UCSD-AML1 (cell line): ENCODE data around the gene IPO13.

ENCODE experiments used
- DNase-seq: peaks from one replicate; lab custom pipeline; 2025; ENCODE audit not compliant: unreplicated experiment; lab: John Stamatoyannopoulos, UW

IPO13 gene

GRCh38 chr1:44002606-44003157 lies 55.9 kb downstream of the IPO13 start:
- DNase-seq = no peak

DNA sequence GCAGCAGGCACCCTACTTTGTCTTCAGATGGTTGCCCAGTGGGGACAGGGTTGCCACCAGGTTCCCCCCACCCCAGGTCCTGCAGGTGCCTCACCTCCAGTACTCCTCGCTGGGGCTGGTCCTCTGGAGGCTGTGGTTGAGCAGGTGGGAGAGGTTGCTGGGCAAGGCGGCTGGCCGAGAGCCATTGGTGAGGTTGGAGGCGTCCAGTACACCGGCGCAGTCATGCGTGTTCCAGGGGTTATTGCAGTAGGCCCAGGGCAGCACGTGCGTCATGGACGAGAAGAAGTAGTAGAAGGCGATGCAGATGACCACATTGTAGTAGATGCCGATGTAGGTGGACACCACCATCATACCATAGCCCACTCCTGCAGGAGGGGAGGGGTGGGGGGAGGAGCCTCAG lies 61.5 kb downstream of the IPO13 start:
- no peak for DNase-seq

DNA sequence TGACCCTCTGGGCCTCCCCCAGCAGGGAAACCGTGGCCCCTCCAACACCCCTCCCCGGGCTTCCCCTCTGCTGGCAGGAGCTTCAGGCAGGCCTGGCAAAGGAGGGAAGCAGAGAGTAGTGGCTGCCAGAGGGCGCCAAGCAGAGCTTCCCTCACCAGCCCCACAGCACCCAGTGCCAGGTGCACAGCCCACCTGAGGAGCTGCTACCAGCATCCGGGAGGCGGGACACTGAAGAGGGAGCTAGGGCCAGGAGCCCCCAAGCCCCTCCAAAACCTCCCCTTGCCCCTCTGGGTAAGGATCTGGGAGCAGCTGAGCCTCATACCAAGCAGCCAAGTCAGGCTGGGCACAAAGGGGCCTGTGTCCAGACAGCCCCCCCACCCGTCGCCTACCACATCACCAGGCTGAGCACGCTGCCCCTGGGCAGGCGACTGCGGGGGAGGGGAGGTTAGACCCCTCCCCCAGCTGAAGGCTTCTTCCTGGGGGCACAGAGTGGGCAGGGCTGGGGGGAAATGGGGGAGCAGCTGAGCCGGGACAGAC lies 64.3 kb downstream of the IPO13 start:
- no peak for DNase-seq

GRCh38 chr1:44012404-44012803 lies 65.7 kb downstream of the IPO13 start:
- no peak for DNase-seq

GRCh38 chr1:44012941-44013609 lies 66.3 kb downstream of the IPO13 start:
- DNase-seq = peak; percentile 64

DNA sequence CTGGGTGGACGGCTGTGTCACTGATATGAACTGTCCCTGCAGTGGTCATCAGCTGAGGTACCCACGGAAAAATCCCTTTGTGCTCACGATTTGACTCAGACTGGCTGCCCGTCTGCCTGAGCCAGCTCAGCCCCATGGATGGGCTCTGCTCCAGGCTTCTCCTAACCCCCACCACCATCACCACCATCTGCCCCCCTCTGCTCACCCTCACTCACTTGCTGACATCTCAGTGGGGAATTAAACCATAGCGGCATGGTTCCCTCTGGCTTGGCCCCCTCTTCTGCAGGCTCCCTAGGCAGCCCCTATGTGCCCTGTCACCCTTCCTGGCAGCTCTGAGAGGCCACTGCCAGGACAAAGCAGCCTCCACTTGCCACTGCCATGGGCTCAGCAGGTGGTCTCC lies 67.2 kb downstream of the IPO13 start:
- no peak for DNase-seq

- no peak for DNase-seq
Observed at GRCh38 chr1:44014365-44015104, 67.8 kb downstream of the IPO13 start.

DNA sequence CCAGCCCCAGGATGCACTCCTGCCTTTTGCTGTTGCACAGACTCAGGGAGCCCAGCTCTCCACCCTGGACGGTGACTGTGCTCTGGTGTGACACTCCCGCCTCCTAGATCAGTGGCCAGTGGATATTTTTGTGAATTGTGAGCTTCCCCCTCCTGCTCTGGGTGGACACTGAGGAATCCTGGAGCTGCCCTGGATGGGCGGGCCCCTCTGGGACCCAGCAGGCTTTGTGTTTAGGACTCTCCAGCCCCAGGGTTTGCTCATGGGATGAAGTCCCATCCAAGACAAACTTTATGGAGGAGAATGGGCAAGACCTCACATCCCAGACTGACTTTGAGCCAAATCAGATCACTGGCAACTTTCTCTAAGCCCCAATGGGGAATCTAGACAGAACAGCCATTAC lies 68.5 kb downstream of the IPO13 start:
- no peak for DNase-seq

- DNase-seq = no peak
Observed at GRCh38 chr1:44016041-44016889, 69.5 kb downstream of the IPO13 start.

DNA sequence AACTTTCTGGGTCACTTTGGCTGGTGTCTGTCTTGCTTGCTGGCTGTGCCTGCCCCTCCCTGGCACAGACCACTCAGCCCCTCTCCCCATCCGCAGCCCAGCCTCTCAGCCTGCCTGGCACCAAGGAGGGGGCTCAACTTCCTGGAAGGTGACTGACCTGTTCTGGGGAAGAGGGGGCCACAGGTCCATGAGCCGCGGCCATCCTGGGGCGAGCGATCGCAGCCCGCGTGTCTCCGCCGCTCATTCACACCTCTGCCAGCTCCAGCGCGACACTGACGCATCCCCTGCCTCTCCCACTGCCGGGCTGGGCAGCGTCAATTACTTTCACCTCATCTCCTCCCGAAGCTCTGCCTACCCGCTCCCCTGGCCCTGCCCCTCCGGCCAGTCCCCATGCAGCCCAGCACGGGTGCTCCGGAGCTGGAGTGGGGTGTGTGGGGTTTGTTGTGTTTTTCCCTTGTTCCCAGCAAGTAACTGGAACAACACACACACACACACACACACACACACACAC lies 70.2 kb downstream of the IPO13 start:
- no peak for DNase-seq
